Neuron (in vitro differentiated cells): Measurements from ENCODE around the gene ARMC8.

ENCODE experiments used
- H2AFZ ChIP-seq: one replicate; pipeline ENCODE4 v1.6.1; 2013; ENCODE audit warnings: low read depth, mild to moderate bottlenecking, inconsistent platforms, low read length, moderate library complexity
- H3K27me3 ChIP-seq: one replicate; pipeline ENCODE4 v1.6.1; 2013; ENCODE audit warnings: low read length; ENCODE audit not compliant: insufficient read depth
- H3K36me3 ChIP-seq: one replicate; pipeline ENCODE4 v1.6.1; 2013; ENCODE audit warnings: low read length; ENCODE audit not compliant: insufficient read depth
- H3K4me1 ChIP-seq: one replicate; pipeline ENCODE4 v1.6.1; 2013; ENCODE audit warnings: low read length; ENCODE audit not compliant: insufficient read depth
- H3K4me3 ChIP-seq: 2 replicates; pipeline ENCODE4 v1.5.1; 2013; ENCODE audit warnings: mild to moderate bottlenecking, low read length, moderate library complexity
- H3K9me3 ChIP-seq: one replicate; pipeline ENCODE4 v1.6.1; 2013; ENCODE audit warnings: low read length

The ARMC8 gene

DNA sequence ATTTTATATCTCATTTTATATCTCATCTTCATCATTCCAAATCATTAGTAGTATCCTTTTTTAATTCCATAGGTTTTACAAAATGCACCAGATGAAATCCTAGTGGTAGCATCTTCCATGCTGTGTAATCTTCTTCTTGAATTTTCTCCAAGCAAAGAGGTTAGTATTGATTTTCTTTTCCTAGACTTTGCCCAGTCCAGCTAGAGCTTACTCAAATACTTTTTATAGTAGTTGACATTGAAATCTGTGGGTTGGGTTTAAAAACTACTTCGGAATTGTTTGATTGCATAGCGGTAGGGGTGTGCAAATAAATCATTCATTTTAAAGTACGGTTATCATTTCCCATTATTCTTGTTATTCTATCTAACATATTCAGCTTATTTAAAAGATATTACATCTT, 80.0 kb downstream of the ARMC8 start:
- Histone ChIP-seq H2AFZ (no peak overlapping the region), H3K27me3 (no peaks in the 10 kb centered on the region), H3K9me3 (no peaks in the 10 kb centered on the region), H3K4me1 (no peaks in the 10 kb centered on the region), H3K4me3 (no peak overlapping the region), H3K36me3 (peaks cover 41% of the 10 kb centered on the region)

DNA sequence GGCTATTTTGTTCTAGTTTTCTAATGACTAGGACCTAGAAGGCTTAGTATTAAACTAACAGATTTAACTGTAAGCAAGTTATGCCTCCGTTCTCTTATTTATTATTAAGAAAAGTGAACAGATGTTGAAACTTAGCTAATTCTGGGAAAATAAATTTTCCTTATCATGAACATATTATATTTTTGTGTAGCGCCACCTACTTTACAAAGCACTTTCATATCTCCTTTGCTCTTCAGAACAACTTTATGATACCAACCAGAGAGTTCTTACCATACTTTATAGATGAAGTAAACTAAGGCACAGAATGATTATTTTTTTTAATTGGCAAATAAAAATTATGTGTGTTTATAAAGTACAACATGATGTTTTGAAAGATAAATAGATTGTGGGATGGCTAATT, 83.1 kb downstream of the ARMC8 start:
- peaks cover 55% of the 10 kb centered on the region for H3K36me3 ChIP-seq
- no peak overlapping the region for H2AFZ ChIP-seq
- no peaks in the 10 kb centered on the region for H3K27me3 ChIP-seq
- H3K4me3 ChIP-seq, result no peak overlapping the region
- no peaks in the 10 kb centered on the region for H3K9me3 ChIP-seq
- H3K4me1 ChIP-seq, result no peaks in the 10 kb centered on the region

DNA sequence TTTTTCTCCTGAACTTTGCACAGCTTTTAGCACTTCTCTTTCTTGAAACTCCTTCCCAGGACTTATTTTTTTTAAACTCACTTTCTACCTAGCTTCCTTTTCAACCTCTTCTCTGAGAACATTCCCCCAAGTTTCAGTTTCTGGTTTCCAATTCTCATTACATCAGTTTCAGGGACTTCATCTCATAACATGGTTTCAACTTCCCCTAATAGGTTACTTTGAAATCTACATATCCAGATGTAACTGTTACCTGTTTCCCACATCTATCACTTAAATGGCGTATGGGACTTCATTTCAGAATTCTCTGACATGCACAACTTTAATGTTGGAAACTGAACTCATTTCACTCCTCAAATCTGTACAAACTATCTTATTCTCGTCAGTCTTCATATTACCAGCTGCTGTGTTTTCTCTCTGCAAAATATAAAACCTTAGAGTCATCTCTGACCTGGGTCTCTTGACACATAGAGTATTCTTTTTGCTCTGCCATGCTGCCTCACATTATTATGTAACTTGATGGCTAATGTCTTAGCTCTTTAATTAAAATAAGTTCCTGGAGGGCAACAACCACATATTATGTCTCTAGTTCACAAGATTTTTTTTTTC, 84.2 kb downstream of the ARMC8 start:
- no peaks in the 10 kb centered on the region for H3K9me3 ChIP-seq
- H2AFZ ChIP-seq, result no peak overlapping the region
- no peaks in the 10 kb centered on the region for H3K4me1 ChIP-seq
- peaks cover 55% of the 10 kb centered on the region for H3K36me3 ChIP-seq
- no peaks in the 10 kb centered on the region for H3K27me3 ChIP-seq
- H3K4me3 ChIP-seq, result no peak overlapping the region

DNA sequence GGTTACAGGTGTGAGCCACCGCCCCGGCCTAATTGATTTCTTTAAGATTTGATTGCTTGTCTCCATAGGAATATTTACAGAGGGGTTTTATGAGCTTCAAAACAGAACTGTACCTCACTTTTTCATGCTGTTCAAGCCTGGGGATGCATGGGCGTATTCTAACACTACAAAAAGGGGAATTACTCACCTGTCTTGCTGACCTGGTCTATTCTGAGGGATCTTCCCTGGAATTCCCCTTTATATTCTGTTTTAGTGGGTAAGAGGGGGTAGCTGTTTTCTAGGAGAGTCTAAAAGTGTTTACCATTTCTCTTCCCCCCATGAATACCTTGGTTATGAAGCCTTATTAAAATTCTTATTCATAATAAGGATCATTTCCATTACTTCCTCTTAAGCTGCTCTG, 94.5 kb downstream of the ARMC8 start:
- H3K27me3 ChIP-seq, result no peaks in the 10 kb centered on the region
- no peaks in the 10 kb centered on the region for H3K4me1 ChIP-seq
- no peak overlapping the region for H3K4me3 ChIP-seq
- peaks cover 42% of the 10 kb centered on the region for H3K36me3 ChIP-seq
- H2AFZ ChIP-seq, result no peak overlapping the region
- no peaks in the 10 kb centered on the region for H3K9me3 ChIP-seq

DNA sequence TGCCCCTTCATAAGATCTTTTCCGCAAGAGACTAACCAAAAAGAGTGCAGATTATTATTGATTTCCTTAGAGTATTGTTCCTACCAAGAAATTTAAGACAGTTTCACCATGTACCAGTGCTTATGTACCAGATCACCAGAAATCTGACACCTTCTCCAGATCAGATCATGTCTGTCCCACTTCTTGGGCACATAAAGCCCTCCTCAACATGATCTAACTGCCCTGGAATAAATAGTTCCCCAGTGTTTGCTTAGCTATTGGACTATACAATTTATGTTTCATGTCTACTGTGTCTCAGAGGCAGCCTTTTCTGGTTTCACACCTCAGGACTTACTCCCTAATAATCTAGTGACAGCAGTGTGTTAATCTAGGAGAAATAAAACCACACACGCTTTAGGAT, 95.7 kb downstream of the ARMC8 start:
- H3K9me3 ChIP-seq, result no peaks in the 10 kb centered on the region
- no peaks in the 10 kb centered on the region for H3K4me1 ChIP-seq
- H3K27me3 ChIP-seq, result no peaks in the 10 kb centered on the region
- no peak overlapping the region for H3K4me3 ChIP-seq
- no peak overlapping the region for H2AFZ ChIP-seq
- H3K36me3 ChIP-seq, result peaks cover 44% of the 10 kb centered on the region

DNA sequence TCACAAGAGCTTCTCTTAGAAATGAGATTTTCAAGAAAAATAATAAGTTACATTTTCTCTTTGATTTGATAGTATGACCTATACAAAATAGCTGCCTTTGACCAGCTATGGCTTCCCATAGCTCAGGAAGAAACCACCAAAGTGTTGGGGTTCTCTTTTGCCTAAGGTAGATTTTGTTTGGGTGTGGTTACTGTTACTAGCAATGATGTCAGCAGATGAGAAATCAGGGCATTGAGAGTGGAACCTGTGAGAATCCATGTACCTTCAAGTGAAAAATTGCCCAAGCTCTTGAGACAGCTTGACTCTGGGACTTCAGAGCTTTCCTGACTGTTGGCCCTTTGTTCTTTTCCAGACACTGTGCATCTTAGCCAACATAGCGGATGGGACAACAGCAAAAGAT, 97.0 kb downstream of the ARMC8 start:
- Histone ChIP-seq H3K27me3 (no peaks in the 10 kb centered on the region), H3K36me3 (peaks cover 48% of the 10 kb centered on the region), H3K4me1 (no peaks in the 10 kb centered on the region), H2AFZ (no peak overlapping the region), H3K9me3 (no peaks in the 10 kb centered on the region), H3K4me3 (no peak overlapping the region)

DNA sequence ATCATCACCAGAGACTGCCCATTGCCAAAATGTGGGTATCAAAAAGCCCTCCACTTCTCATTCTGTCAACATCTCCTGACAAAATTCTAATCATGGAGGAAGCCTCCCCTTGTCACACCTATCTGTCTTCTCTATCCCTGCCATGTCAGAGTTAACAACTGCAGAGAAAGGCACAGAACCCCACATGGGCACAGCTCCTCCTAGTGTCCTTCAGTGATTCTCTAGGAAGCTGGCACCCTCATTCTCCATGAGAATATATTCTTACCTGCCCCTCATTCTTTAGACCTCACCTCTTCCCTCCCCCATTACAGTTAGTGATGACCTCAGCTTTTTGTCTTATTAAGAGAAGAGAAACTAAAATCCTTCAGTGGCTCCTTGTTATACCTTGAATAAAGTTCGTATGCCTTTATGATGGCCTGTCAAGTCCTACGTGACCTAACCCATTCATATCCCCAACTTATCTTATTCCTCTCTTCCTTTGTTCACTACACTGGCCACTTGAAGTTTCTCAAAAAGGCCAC, 97.9 kb downstream of the ARMC8 start:
- no peaks in the 10 kb centered on the region for H3K27me3 ChIP-seq
- no peaks in the 10 kb centered on the region for H3K4me1 ChIP-seq
- H3K36me3 ChIP-seq, result peaks cover 54% of the 10 kb centered on the region
- H2AFZ ChIP-seq, result no peak overlapping the region
- no peak overlapping the region for H3K4me3 ChIP-seq
- H3K9me3 ChIP-seq, result no peaks in the 10 kb centered on the region

DNA sequence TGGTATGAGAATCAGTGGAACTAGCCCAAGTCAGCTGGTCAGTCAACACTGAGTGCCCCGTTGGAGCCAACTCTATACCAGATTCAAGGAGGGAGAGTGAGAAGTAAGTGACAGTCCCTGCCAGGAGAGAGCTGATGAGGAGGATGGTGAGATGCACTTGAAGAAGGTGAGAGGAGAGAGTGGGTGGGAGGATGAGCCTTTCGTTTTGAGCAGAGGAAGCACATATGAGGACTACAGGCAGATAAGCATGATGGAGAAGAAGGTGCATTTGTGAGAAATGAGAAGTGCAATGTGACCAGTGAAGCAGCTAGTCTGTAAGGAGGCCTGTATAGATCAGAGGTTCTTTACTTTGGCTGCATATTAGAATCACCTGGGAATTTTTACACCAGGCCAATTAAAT, 102.2 kb downstream of the ARMC8 start:
- H3K36me3 ChIP-seq, result peaks cover 76% of the 10 kb centered on the region

DNA sequence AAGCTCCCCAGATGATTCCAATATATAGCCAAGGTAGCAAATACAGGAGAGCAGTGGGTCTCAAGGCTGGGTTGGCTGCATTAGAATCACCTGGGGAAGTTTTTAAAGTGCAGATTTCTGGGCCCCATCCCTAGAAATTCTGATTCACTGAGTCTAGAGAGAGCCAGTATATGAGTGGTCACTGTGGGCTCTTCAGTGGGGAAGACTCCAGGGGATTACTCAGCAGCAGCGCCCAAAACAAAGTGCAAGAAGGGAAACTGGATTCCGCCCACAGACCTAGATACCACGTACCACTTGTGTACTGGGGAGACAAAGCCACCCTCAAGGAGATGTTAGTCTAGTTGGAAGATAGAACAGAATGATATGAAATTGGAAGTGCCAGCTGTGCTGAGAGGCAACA, 102.6 kb downstream of the ARMC8 start:
- H3K4me1 ChIP-seq, result no peaks in the 10 kb centered on the region
- no peaks in the 10 kb centered on the region for H3K27me3 ChIP-seq
- H2AFZ ChIP-seq, result no peak overlapping the region
- H3K36me3 ChIP-seq, result peaks cover 72% of the 10 kb centered on the region
- no peak overlapping the region for H3K4me3 ChIP-seq
- H3K9me3 ChIP-seq, result no peaks in the 10 kb centered on the region

More for the DNA sequence above, 102.2 kb downstream of the ARMC8 start:
- H2AFZ ChIP-seq, result no peak overlapping the region
- H3K9me3 ChIP-seq, result no peaks in the 10 kb centered on the region
- no peaks in the 10 kb centered on the region for H3K4me1 ChIP-seq
- H3K27me3 ChIP-seq, result no peaks in the 10 kb centered on the region
- no peak overlapping the region for H3K4me3 ChIP-seq

DNA sequence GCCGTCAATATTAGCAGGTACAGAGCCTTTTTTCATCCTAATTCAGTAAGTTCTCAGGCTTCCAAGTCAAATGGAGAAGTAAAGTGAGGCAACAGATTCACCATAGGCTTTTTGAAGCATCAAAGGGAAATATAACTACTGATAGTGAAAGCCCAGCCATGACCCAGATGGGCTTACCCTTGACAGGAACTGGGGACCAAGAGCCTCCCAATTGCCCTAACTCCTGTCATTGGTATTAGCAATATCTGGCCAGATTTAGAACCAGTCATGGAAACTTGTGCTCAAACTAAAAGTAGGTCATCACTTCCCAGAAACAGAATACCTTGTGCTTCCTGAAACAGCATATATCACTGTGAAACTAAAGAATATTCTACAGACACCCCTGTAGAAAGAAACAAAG, 109.5 kb downstream of the ARMC8 start:
- Histone ChIP-seq H3K9me3 (no peaks in the 10 kb centered on the region), H3K27me3 (no peaks in the 10 kb centered on the region), H3K4me1 (no peaks in the 10 kb centered on the region), H3K36me3 (peaks cover 55% of the 10 kb centered on the region), H2AFZ (no peak overlapping the region), H3K4me3 (no peak overlapping the region)

DNA sequence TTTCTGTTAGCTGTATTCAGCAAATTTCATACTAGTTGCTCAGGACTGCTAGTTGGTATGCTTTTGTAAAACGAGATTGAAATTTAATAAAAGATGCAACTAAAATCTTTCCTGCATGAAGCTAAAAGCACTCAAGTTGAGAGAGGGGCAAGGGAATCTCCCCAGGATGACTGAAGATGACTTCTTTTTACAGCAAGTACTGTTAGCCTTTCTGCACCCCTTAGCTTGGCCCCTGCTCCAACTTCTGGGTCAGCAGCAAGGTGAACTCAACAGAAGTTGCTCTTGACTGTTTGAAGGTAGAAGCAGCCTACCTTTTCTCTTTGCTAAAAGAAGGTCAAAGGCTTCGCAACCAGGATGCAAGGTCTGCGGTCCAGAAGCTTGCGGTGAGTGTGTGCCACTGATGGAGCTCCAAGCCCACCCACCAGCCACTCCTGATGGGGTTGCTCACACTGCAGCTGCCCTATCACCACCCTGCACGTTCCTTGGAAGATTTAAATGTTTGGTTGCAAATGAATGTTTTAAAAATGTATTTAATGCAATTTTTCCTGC, 110.0 kb downstream of the ARMC8 start:
- Histone ChIP-seq H3K4me3 (no peak overlapping the region), H3K27me3 (no peaks in the 10 kb centered on the region), H3K9me3 (no peaks in the 10 kb centered on the region), H3K4me1 (no peaks in the 10 kb centered on the region), H2AFZ (no peak overlapping the region), H3K36me3 (peaks cover 53% of the 10 kb centered on the region)

DNA sequence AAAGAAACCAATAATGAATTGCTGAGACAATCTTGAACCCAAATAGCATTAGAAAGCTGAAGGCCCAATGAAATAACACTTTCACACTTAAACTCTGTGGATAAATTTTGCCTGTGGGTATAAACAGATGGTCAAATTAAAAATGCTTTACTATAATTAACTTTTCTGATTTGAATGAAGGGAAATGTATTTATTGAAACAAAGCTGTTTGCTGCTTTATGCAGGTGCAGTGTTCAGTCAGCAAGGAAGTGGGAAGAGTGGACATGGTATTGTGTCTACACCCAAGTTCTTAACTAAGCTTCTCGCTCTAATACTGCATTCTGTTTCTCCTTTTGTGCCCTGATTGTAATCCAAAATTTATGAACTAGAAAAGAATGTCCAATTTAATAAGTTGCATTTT, 110.8 kb downstream of the ARMC8 start:
- Histone ChIP-seq H3K4me1 (no peaks in the 10 kb centered on the region), H2AFZ (no peak overlapping the region), H3K36me3 (peaks cover 46% of the 10 kb centered on the region), H3K9me3 (no peaks in the 10 kb centered on the region), H3K4me3 (no peak overlapping the region), H3K27me3 (no peaks in the 10 kb centered on the region)

DNA sequence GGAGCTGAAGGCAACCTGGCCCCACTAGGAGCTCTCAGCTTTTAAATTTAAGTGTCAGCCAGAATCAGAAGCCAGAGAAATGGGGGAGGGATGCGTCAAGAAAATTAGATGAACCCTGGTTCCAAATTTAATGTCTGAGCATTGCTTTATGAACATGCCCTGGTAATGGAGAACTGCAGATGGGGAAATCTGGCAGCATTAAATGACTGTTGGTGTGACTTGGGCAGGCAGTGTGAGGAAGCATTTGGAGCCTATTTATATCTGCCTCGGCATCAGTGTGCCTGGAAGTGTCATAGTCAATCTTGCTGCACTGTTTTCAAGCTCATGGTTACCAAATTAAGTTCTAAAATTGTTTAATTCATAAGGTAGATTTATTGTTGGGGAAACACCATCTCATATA, 113.5 kb downstream of the ARMC8 start:
- Histone ChIP-seq H3K27me3 (no peaks in the 10 kb centered on the region), H3K9me3 (no peaks in the 10 kb centered on the region), H3K4me3 (no peak overlapping the region), H2AFZ (no peak overlapping the region), H3K36me3 (peaks cover 29% of the 10 kb centered on the region), H3K4me1 (no peaks in the 10 kb centered on the region)

DNA sequence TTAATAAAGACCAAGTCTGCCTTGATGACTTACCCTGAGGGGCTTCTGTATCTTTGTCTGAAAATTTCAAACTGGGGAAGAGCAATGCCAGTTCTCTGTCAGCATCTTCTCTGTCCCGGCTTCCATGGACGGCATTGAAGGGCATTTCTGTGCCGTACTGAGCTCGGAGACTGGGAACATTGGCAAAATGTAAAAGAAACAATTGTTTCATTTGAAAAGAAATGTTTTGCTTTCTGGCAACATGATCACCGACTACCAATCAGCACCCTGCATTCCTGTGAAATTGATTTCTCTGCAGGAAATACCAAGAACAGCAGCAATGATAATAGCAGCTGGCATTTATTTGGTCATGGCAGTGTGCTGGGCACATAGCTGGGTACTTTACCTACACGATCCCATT, 116.4 kb downstream of the ARMC8 start:
- H3K27me3 ChIP-seq, result no peaks in the 10 kb centered on the region
- peaks cover 5% of the 10 kb centered on the region for H3K9me3 ChIP-seq
- no peak overlapping the region for H3K4me3 ChIP-seq
- no peak overlapping the region for H2AFZ ChIP-seq
- no peaks in the 10 kb centered on the region for H3K4me1 ChIP-seq
- peaks cover 6% of the 10 kb centered on the region for H3K36me3 ChIP-seq
